B cell (primary cell): Measurements from ENCODE around the gene NSRP1.

ENCODE experiments used
- EZH2 ChIP-seq: IDR thresholded peaks from 2 replicates; pipeline ENCODE4 v1.6.1; 2012; ENCODE audit warnings: borderline replicate concordance, low read depth, mild to moderate bottlenecking, moderate library complexity, low read length; ENCODE audit not compliant: insufficient read depth, poor library complexity, severe bottlenecking
- TF ChIP-seq, protein P1 (sequence below): fragments of 200-600 bp; IDR thresholded peaks from one replicate; pipeline ENCODE4 v1.8.0; 2022; ENCODE audit warnings: antibody characterized with exemption, mild to moderate bottlenecking

DNA sequence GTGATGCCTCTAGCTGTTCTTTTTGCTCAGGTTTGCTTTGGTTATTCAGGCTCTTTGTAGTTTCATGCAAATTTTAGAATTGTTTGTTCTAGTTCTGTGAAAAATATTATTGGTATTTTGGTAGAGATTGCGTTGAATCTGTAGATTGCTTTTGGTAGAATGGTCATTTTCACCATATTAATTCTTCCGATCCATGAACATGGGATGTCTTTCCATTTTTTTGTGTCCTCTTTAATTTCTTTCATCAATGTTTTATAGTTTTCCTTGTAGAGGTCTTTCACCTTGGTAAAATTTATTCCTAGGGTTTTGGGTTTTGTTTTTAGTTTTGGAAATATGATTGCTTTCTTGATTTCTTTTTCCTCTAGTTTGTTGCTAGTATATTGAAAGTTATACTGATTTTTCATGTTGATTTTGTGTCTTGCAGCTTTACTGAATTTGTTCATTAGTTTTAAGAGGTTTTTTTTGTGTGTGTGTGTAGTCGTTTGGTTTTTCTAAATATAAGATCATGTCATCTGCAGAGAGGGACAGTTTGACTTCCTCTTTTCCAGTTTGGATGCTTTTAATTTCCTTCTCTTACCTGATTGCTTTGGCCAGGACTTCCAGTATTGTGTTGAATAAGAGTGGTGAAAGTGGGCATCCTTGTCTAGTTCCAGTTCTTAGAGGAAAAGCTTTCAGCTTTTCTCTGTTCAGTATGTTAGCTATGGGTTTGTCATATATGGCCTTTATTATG lies 42.4 kb downstream of the NSRP1 start:
- TF ChIP-seq, protein P1, sequence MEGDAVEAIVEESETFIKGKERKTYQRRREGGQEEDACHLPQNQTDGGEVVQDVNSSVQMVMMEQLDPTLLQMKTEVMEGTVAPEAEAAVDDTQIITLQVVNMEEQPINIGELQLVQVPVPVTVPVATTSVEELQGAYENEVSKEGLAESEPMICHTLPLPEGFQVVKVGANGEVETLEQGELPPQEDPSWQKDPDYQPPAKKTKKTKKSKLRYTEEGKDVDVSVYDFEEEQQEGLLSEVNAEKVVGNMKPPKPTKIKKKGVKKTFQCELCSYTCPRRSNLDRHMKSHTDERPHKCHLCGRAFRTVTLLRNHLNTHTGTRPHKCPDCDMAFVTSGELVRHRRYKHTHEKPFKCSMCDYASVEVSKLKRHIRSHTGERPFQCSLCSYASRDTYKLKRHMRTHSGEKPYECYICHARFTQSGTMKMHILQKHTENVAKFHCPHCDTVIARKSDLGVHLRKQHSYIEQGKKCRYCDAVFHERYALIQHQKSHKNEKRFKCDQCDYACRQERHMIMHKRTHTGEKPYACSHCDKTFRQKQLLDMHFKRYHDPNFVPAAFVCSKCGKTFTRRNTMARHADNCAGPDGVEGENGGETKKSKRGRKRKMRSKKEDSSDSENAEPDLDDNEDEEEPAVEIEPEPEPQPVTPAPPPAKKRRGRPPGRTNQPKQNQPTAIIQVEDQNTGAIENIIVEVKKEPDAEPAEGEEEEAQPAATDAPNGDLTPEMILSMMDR, result no peak
- no peak for TF ChIP-seq EZH2
